ENCODE data around the gene ACTN1. TPM values are rescaled to one million over a fixed set of nuclear protein-coding genes. Genes with fewer than 3 reads are reported as not detected.

The ACTN1 gene
- total RNA-seq, 1 donor from 2014 or later, result 77.1 TPM

- H3K4me1 Mint-ChIP-seq, result no peaks in the 10 kb centered on the region
- no peak overlapping the region for H3K4me3 Mint-ChIP-seq
- H3K27ac Mint-ChIP-seq (ENCODE audit: unreplicated experiment), result no peak overlapping the region
- H3K36me3 Mint-ChIP-seq (ENCODE audit: low read depth), result peaks cover 28% of the 10 kb centered on the region
- no peaks in the 10 kb centered on the region for H3K9me3 Mint-ChIP-seq
- TF ChIP-seq CTCF (conservative IDR thresholded peaks at IDR 0.05), result no peak
- DNase-seq (ENCODE audit: low read depth, low spot score), result no peak
- H3K27me3 Mint-ChIP-seq (ENCODE audit: low read depth), result no peaks in the 10 kb centered on the region
Observed at GRCh38 chr14:68884031-68885030, 94.8 kb downstream of the ACTN1 start.

- Mint-ChIP-seq H3K36me3 (ENCODE audit: low read depth) (peaks cover 26% of the 10 kb centered on the region), H3K9me3 (no peaks in the 10 kb centered on the region), H3K27me3 (ENCODE audit: low read depth) (no peaks in the 10 kb centered on the region), H3K4me1 (no peaks in the 10 kb centered on the region), H3K27ac (ENCODE audit: unreplicated experiment) (no peak overlapping the region), H3K4me3 (no peak overlapping the region)
- no peak for TF ChIP-seq CTCF (conservative IDR thresholded peaks at IDR 0.05)
- no peak for DNase-seq (ENCODE audit: low read depth, low spot score)
Observed at GRCh38 chr14:68882235-68882634, 96.9 kb downstream of the ACTN1 start.

GRCh38 chr14:68881396-68881795 is 97.7 kb downstream of the ACTN1 start:
- Mint-ChIP-seq H3K27me3 (ENCODE audit: low read depth) (no peaks in the 10 kb centered on the region), H3K4me3 (no peak overlapping the region), H3K27ac (ENCODE audit: unreplicated experiment) (no peak overlapping the region), H3K36me3 (ENCODE audit: low read depth) (peaks cover 26% of the 10 kb centered on the region), H3K9me3 (no peaks in the 10 kb centered on the region), H3K4me1 (no peaks in the 10 kb centered on the region)
- no peak for TF ChIP-seq CTCF (conservative IDR thresholded peaks at IDR 0.05)
- no peak for DNase-seq (ENCODE audit: low read depth, low spot score)

GRCh38 chr14:68880581-68881105 is 98.5 kb downstream of the ACTN1 start:
- no peaks in the 10 kb centered on the region for H3K4me1 Mint-ChIP-seq
- H3K36me3 Mint-ChIP-seq (ENCODE audit: low read depth), result peaks cover 26% of the 10 kb centered on the region
- no peak overlapping the region for H3K4me3 Mint-ChIP-seq
- H3K9me3 Mint-ChIP-seq, result no peaks in the 10 kb centered on the region
- DNase-seq (ENCODE audit: low read depth, low spot score), result no peak
- H3K27me3 Mint-ChIP-seq (ENCODE audit: low read depth), result no peaks in the 10 kb centered on the region
- TF ChIP-seq CTCF (conservative IDR thresholded peaks at IDR 0.05), result no peak
- no peak overlapping the region for H3K27ac Mint-ChIP-seq (ENCODE audit: unreplicated experiment)

GRCh38 chr14:68879841-68880575 is 99.1 kb downstream of the ACTN1 start:
- no peaks in the 10 kb centered on the region for H3K9me3 Mint-ChIP-seq
- no peak overlapping the region for H3K4me3 Mint-ChIP-seq
- DNase-seq (ENCODE audit: low read depth, low spot score), result no peak
- no peaks in the 10 kb centered on the region for H3K27me3 Mint-ChIP-seq (ENCODE audit: low read depth)
- no peaks in the 10 kb centered on the region for H3K4me1 Mint-ChIP-seq
- H3K36me3 Mint-ChIP-seq (ENCODE audit: low read depth), result peaks cover 30% of the 10 kb centered on the region
- no peak for TF ChIP-seq CTCF (conservative IDR thresholded peaks at IDR 0.05)
- no peak overlapping the region for H3K27ac Mint-ChIP-seq (ENCODE audit: unreplicated experiment)
